ENCODE data around the gene EIF1. TPM values are rescaled to one million over a fixed set of nuclear protein-coding genes. Genes with fewer than 3 reads are reported as not detected.

EIF1 gene
- total RNA-seq, 2 experiments from 2014 or later = 145 to 659 TPM

DNA sequence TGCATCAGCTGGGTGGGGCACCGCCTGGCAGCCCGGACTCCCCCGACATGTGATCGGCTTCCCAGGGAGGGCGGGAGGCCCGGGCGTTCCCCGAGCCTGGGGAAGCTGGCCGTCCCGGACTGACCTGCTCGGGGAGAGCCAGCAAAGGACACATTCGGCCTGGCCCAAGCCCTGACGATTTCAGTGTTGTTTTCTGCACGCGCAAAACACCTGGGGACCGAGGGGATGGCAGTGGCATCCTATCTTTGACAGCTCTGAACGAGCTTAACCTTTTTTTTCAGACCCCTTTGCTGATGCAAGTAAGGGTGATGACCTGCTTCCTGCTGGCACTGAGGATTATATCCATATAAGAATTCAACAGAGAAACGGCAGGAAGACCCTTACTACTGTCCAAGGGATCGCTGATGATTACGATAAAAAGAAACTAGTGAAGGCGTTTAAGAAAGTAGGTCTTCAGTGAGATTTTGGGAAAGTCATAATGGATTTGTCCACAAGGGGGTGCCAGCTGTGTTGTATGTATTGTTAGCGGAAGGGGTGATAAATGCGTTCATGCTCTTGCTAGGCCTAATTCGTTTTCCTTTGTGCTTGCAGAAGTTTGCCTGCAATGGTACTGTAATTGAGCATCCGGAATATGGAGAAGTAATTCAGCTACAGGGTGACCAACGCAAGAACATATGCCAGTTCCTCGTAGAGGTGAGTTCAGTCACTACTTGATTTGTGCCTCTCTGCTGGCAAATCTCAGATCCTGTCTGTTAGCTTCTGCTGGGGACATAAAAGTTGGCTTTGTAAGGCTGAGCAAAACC lies 1.0 kb downstream of the EIF1 start:
- ChIA-PET CTCF (ENCODE audit: unreplicated experiment) (interaction anchor here (0.5 to 1.3 kb wide), 3 partner anchors 24 to 757 kb away, joined by 3 to 4 read pairs (median 4); no protein-coding TSS in a partner anchor), POLR2A (interaction anchor here (0.7 to 2.9 kb wide), 7 partner anchors 10 to 788 kb away, joined by 3 to 24 read pairs (median 4); no protein-coding TSS in a partner anchor)
- Histone ChIP-seq H3K9me3 (ENCODE audit: low read length) (no peaks in the 10 kb centered on the region), H2AFZ (ENCODE audit: low read length) (no peak overlapping the region), H3K27ac (ENCODE audit: low read depth, low read length, poor library complexity, severe bottlenecking) (peak overlapping the region; percentile 88), H3K4me1 (ENCODE audit: insufficient read depth, low read length, poor library complexity, severe bottlenecking) (peaks cover 20% of the 10 kb centered on the region), H4K20me1 (ENCODE audit: insufficient read depth, low read length) (peaks cover 23% of the 10 kb centered on the region), H3K4me2 (ENCODE audit: low read length) (peak overlapping the region; percentile 93), H3K79me2 (ENCODE audit: insufficient read depth, low read depth, low read length) (peaks cover 28% of the 10 kb centered on the region), H3K9me2 (ENCODE audit: insufficient read depth, low read length) (no peaks in the 10 kb centered on the region), H3K36me3 (ENCODE audit: insufficient read depth, low read length) (peaks cover 56% of the 10 kb centered on the region), H3K4me3 (ENCODE audit: low read depth, low read length, poor library complexity, severe bottlenecking) (peak overlapping the region; percentile 86)
- TF ChIP-seq, protein P1, sequence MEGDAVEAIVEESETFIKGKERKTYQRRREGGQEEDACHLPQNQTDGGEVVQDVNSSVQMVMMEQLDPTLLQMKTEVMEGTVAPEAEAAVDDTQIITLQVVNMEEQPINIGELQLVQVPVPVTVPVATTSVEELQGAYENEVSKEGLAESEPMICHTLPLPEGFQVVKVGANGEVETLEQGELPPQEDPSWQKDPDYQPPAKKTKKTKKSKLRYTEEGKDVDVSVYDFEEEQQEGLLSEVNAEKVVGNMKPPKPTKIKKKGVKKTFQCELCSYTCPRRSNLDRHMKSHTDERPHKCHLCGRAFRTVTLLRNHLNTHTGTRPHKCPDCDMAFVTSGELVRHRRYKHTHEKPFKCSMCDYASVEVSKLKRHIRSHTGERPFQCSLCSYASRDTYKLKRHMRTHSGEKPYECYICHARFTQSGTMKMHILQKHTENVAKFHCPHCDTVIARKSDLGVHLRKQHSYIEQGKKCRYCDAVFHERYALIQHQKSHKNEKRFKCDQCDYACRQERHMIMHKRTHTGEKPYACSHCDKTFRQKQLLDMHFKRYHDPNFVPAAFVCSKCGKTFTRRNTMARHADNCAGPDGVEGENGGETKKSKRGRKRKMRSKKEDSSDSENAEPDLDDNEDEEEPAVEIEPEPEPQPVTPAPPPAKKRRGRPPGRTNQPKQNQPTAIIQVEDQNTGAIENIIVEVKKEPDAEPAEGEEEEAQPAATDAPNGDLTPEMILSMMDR (conservative IDR thresholded peaks at IDR 0.05; ENCODE audit: low read length) = peak; percentile 85
- no peak for TF ChIP-seq EZH2phosphoT487 (IDR thresholded peaks at IDR 0.05; ENCODE audit: borderline replicate concordance, low read depth, low read length)
- intact Hi-C loops (cut with micrococcal nuclease; ENCODE audit: unreplicated experiment) = loop anchor here (10.0 kb wide), 1 partner anchor 1095 kb away; no protein-coding TSS in a partner anchor
- BruUV-seq (replicated peaks) = no TSS peak
- peak; percentile 86 for DNase-seq (ENCODE audit: low spot score)

- Histone ChIP-seq H3K27ac (ENCODE audit: low read depth, low read length, poor library complexity, severe bottlenecking) (peak overlapping the region; percentile 88), H2AFZ (ENCODE audit: low read length) (no peak overlapping the region), H3K9me3 (ENCODE audit: low read length) (no peaks in the 10 kb centered on the region), H3K36me3 (ENCODE audit: insufficient read depth, low read length) (peaks cover 64% of the 10 kb centered on the region), H3K9me2 (ENCODE audit: insufficient read depth, low read length) (no peaks in the 10 kb centered on the region), H3K4me1 (ENCODE audit: insufficient read depth, low read length, poor library complexity, severe bottlenecking) (peaks cover 20% of the 10 kb centered on the region), H3K4me3 (ENCODE audit: low read depth, low read length, poor library complexity, severe bottlenecking) (peak overlapping the region; percentile 86), H3K79me2 (ENCODE audit: insufficient read depth, low read depth, low read length) (peaks cover 28% of the 10 kb centered on the region), H3K4me2 (ENCODE audit: low read length) (peak overlapping the region; percentile 93), H4K20me1 (ENCODE audit: insufficient read depth, low read length) (peaks cover 23% of the 10 kb centered on the region)
- CTCF ChIA-PET (ENCODE audit: unreplicated experiment) = no interaction called here
- BruUV-seq (replicated peaks) = no TSS peak
- TF ChIP-seq EZH2phosphoT487 (IDR thresholded peaks at IDR 0.05; ENCODE audit: borderline replicate concordance, low read depth, low read length) = no peak
- TF ChIP-seq, protein P1 (conservative IDR thresholded peaks at IDR 0.05; ENCODE audit: low read length) = no peak
- POLR2A ChIA-PET = interaction anchor here (0.5 to 2.9 kb wide), 3 partner anchors 11 to 317 kb away, joined by 3 to 24 read pairs (median 4); no protein-coding TSS in a partner anchor
- DNase-seq (ENCODE audit: low spot score) = no peak
- intact Hi-C loops (cut with micrococcal nuclease; ENCODE audit: unreplicated experiment) = no loop called here
Measured at GRCh38 chr17:41690497-41690896, 1.8 kb downstream of the EIF1 start.

Data from OCI-LY7 (cell line).